Peyer's patch (tissue), 4 donors: ENCODE results near the gene KLHL5.

Experiments used
- POLR2A ChIP-seq, 2 donors: fragments of 450-650 bp; IDR thresholded peaks; one replicate each; pipeline ENCODE4 v1.5.1; 2017; ENCODE audit warnings: antibody characterized with exemption in 2 of 2, mild to moderate bottlenecking in 2 of 2, moderate library complexity in 2 of 2
- TF ChIP-seq, protein P1 (sequence below), 6 experiments: fragments of 450-650 bp in 4 of 6; fragments of 200-600 bp in 2 of 6; sonication (generic) in 1 of 6; IDR thresholded peaks; one replicate each; pipeline ENCODE4 v1.5.1; 2017 to 2019; ENCODE audit warnings: antibody characterized with exemption in 6 of 6, mild to moderate bottlenecking in 3 of 6, moderate library complexity in 1 of 6

DNA sequence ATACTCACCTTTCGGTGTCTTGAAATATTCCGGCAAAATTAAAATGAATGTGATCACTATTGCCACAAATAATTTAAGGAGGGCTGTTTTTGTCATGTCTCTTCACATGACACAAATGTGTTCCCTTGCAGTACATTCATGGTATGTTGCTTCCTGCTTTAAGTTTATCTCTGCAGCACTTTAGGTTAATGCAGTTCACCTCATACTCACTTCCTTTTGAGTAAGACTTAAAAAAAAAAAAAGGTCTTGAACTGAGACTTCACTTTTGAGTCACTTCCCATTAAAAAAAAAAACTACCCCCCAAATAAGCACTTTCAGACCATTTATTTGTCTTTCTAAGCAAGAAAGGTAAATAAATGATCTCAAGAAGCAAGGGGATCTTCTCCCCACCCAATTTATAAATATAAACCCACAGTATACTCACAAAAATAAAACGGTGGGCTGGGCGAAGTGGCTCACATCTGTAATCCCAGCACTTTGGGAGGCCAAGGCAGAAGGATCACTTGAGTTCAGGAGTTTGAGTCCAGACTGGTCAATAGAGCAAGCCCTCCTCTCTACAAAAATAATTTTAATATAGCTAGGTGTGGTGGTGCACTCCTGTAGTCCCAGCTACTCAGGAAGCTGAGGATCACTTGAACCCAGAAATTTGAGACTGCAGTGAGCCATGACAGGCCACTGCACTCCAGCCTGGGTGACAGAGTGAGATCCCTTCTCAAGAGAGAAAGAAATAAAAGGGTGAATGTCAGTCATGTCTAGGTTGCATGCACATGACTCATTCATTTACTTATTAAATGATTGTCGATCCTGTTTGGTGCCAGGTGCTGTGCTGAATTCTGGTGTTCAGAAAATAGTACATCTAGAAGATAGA lies 29.6 kb upstream of the KLHL5 start, which contains the start of gene TMEM156:
- TF ChIP-seq, protein P1, sequence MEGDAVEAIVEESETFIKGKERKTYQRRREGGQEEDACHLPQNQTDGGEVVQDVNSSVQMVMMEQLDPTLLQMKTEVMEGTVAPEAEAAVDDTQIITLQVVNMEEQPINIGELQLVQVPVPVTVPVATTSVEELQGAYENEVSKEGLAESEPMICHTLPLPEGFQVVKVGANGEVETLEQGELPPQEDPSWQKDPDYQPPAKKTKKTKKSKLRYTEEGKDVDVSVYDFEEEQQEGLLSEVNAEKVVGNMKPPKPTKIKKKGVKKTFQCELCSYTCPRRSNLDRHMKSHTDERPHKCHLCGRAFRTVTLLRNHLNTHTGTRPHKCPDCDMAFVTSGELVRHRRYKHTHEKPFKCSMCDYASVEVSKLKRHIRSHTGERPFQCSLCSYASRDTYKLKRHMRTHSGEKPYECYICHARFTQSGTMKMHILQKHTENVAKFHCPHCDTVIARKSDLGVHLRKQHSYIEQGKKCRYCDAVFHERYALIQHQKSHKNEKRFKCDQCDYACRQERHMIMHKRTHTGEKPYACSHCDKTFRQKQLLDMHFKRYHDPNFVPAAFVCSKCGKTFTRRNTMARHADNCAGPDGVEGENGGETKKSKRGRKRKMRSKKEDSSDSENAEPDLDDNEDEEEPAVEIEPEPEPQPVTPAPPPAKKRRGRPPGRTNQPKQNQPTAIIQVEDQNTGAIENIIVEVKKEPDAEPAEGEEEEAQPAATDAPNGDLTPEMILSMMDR (IDR thresholded peaks at IDR 0.05): no peak
- peak; percentile 13 to 15 for TF ChIP-seq POLR2A (IDR thresholded peaks at IDR 0.05)
